Ascending aorta (tissue), 2 donors: Measurements from ENCODE around the gene PLXDC1. TPM values are rescaled to one million over a fixed set of nuclear protein-coding genes. Genes with fewer than 3 reads are reported as not detected.

ENCODE experiments used
- DNase-seq, 2 donors: peaks; one replicate each; pipeline ENCODE4 v3.0.0-alpha.2; 2019; ENCODE audit warnings: low spot score in 2 of 2
- H3K27ac ChIP-seq, 2 donors: fragments of 200-600 bp; sonication (generic); one replicate each; pipeline ENCODE4 v1.5.1; 2016 to 2017; ENCODE audit warnings: mild to moderate bottlenecking in 1 of 2
- H3K27me3 ChIP-seq: fragments of 200-600 bp; sonication (generic); one replicate; pipeline ENCODE4 v1.5.1; 2017
- H3K36me3 ChIP-seq, 2 donors: fragments of 200-600 bp; sonication (generic); one replicate each; pipeline ENCODE4 v1.5.1; 2016
- H3K4me1 ChIP-seq, 2 donors: fragments of 200-600 bp; sonication (generic); one replicate each; pipeline ENCODE4 v1.5.1; 2016 to 2017; ENCODE audit warnings: mild to moderate bottlenecking in 1 of 2
- H3K4me3 ChIP-seq, 2 donors: fragments of 200-600 bp; sonication (generic); one replicate each; pipeline ENCODE4 v1.5.1; 2016 to 2017; ENCODE audit warnings: mild to moderate bottlenecking in 1 of 2
- H3K9me3 ChIP-seq, 2 donors: fragments of 200-600 bp; sonication (generic); one replicate each; pipeline ENCODE4 v1.5.1; 2016
- CTCF ChIP-seq, 3 experiments: fragments of 200-600 bp in 2 of 3; fragments of 450-650 bp in 1 of 3; sonication (generic) in 2 of 3; IDR thresholded peaks; one replicate each; pipeline ENCODE4 v1.5.1; 2016 to 2019; ENCODE audit warnings: antibody characterized with exemption in 3 of 3, mild to moderate bottlenecking in 1 of 3, moderate library complexity in 1 of 3
- intact Hi-C: fragments of 100-400 bp; cut with DNase I; formaldehyde crosslinking; loops from one replicate; pipeline ENCODE4 v1.15.1; 2023
- total RNA-seq: library from RNA; depleted of rRNA; stranded (reverse); fragments of >200 nt; gene quantifications from one replicate; pipeline ENCODE4 v1.1.0, GENCODE V29; 2016

The PLXDC1 gene
- total RNA-seq, 1 donor from 2014 or later, result 23.8 TPM

GRCh38 chr17:39108461-39109375 lies 42.7 kb downstream of the PLXDC1 start:
- intact Hi-C loops, result no loop called here
- no peak overlapping the region for H3K4me3 ChIP-seq

GRCh38 chr17:39107973-39108372 lies 43.5 kb downstream of the PLXDC1 start:
- no peaks in the 10 kb centered on the region for H3K36me3 ChIP-seq
- H3K27me3 ChIP-seq, result no peaks in the 10 kb centered on the region
- no peak overlapping the region for H3K4me3 ChIP-seq
- intact Hi-C loops, result no loop called here
- H3K9me3 ChIP-seq, result no peaks in the 10 kb centered on the region
- no peak for TF ChIP-seq CTCF (IDR thresholded peaks at IDR 0.05)
- no peak overlapping the region for H3K27ac ChIP-seq
- DNase-seq, result no peak
- no peaks in the 10 kb centered on the region for H3K4me1 ChIP-seq

More at GRCh38 chr17:39108461-39109375, 42.7 kb downstream of the PLXDC1 start:
- Histone ChIP-seq H3K27me3 (no peaks in the 10 kb centered on the region), H3K27ac (no peak overlapping the region), H3K4me1 (no peaks in the 10 kb centered on the region), H3K36me3 (no peaks in the 10 kb centered on the region), H3K9me3 (no peaks in the 10 kb centered on the region)
- no peak for TF ChIP-seq CTCF (IDR thresholded peaks at IDR 0.05)
- no peak for DNase-seq

DNA sequence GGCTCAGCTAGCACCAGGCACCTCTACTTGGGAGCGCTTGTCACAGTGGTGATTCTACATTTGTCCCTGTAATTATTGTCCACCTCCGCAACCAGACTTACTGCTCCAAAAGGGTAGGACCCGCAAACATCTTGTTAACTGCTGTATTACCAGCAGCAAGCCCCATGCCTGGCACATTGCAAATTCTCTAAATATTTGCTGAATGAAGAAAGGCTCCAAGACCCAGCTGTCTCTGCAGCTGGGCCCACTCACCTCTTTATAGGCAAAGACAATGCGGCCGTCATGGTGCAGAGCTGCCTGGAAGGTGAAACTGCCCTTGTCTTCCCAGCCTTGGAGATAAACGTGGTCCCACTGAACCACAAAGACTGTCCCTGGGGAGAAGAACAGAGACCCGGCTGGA lies 44.3 kb downstream of the PLXDC1 start:
- no peaks in the 10 kb centered on the region for H3K9me3 ChIP-seq
- no peak overlapping the region for H3K4me3 ChIP-seq
- no peaks in the 10 kb centered on the region for H3K36me3 ChIP-seq
- H3K27me3 ChIP-seq, result no peaks in the 10 kb centered on the region
- intact Hi-C loops, result no loop called here
- no peak for TF ChIP-seq CTCF (IDR thresholded peaks at IDR 0.05)
- no peaks in the 10 kb centered on the region for H3K4me1 ChIP-seq
- H3K27ac ChIP-seq, result no peak overlapping the region
- no peak for DNase-seq

GRCh38 chr17:39105705-39106104 lies 45.7 kb downstream of the PLXDC1 start:
- DNase-seq, result no peak
- TF ChIP-seq CTCF (IDR thresholded peaks at IDR 0.05), result no peak
- Histone ChIP-seq H3K27ac (no peak overlapping the region), H3K36me3 (no peaks in the 10 kb centered on the region), H3K27me3 (no peaks in the 10 kb centered on the region), H3K9me3 (no peaks in the 10 kb centered on the region), H3K4me1 (no peaks in the 10 kb centered on the region), H3K4me3 (no peak overlapping the region)
- intact Hi-C loops, result no loop called here

DNA sequence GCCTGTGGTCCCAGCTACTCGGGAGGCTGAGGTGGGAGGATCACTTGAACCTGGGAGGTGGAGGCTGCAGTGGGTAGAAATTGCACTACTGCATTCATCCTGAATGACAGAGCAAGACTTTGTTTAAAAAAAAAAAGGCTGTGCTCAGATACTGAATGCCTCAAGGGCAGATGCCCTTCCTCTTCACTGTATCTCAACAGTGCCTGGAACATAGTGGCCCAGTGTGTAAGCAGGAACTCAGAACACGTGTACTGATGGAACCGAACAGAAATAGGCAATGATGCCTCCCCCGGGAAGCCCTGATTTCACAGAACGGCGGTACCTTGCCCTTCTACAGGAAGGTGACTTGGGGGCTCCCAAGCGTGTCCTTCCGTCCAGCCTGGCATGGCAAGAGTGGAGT lies 46.8 kb downstream of the PLXDC1 start:
- DNase-seq, result no peak
- H3K4me1 ChIP-seq, result no peaks in the 10 kb centered on the region
- H3K36me3 ChIP-seq, result no peaks in the 10 kb centered on the region
- no peaks in the 10 kb centered on the region for H3K27me3 ChIP-seq
- intact Hi-C loops, result no loop called here
- H3K4me3 ChIP-seq, result no peak overlapping the region
- no peak overlapping the region for H3K27ac ChIP-seq
- TF ChIP-seq CTCF (IDR thresholded peaks at IDR 0.05), result no peak
- no peaks in the 10 kb centered on the region for H3K9me3 ChIP-seq
